ENCODE results near the gene TIGD6.

TIGD6 gene

GRCh38 chr5:149988126-149988525 is 12.3 kb downstream of the TIGD6 start:
- TF ChIP-seq, protein P1, sequence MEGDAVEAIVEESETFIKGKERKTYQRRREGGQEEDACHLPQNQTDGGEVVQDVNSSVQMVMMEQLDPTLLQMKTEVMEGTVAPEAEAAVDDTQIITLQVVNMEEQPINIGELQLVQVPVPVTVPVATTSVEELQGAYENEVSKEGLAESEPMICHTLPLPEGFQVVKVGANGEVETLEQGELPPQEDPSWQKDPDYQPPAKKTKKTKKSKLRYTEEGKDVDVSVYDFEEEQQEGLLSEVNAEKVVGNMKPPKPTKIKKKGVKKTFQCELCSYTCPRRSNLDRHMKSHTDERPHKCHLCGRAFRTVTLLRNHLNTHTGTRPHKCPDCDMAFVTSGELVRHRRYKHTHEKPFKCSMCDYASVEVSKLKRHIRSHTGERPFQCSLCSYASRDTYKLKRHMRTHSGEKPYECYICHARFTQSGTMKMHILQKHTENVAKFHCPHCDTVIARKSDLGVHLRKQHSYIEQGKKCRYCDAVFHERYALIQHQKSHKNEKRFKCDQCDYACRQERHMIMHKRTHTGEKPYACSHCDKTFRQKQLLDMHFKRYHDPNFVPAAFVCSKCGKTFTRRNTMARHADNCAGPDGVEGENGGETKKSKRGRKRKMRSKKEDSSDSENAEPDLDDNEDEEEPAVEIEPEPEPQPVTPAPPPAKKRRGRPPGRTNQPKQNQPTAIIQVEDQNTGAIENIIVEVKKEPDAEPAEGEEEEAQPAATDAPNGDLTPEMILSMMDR (IDR thresholded peaks at IDR 0.05; ENCODE audit: control insufficient read depth, extremely low read depth, insufficient read depth) = no peak
- no peak overlapping the region for H3K4me3 ChIP-seq (ENCODE audit: low read depth, low read length)
- no peak for DNase-seq (ENCODE audit: low read depth)

DNA sequence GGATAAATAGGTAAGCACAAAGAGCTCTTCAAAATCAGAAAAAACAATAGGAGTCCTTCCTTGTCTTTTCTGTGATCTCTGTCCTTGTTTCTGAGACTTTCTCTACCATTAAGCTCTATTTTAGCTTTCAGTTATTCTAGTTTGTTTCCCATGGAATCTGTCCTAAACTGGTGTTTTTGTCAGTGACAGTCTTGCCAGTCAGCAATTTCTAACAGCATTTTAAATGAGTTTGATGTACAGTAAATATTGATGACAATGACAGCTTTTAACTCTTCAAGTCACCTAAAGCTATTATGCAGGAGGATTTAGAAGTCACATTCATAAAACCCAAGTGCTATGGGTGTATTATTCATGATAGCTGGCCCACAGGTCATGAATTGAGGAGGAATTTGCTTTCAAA is 17.9 kb downstream of the TIGD6 start:
- no peak overlapping the region for H3K4me3 ChIP-seq (ENCODE audit: low read depth, low read length)
- DNase-seq (ENCODE audit: low read depth) = no peak
- TF ChIP-seq, protein P1 (IDR thresholded peaks at IDR 0.05; ENCODE audit: control insufficient read depth, extremely low read depth, insufficient read depth) = no peak

DNA sequence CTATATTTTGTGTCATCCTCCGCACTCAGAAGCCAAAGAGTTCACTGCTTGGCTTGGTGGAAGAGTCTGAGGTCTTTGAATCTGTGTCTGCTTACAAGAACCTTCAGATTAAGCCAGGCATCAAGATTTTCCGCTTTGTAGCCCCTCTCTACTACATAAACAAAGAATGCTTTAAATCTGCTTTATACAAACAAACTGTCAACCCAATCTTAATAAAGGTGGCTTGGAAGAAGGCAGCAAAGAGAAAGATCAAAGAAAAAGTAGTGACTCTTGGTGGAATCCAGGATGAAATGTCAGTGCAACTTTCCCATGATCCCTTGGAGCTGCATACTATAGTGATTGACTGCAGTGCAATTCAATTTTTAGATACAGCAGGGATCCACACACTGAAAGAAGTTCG is 19.2 kb downstream of the TIGD6 start:
- no peak for DNase-seq (ENCODE audit: low read depth)
- TF ChIP-seq, protein P1 (IDR thresholded peaks at IDR 0.05; ENCODE audit: control insufficient read depth, extremely low read depth, insufficient read depth) = no peak
- H3K4me3 ChIP-seq (ENCODE audit: low read depth, low read length) = no peak overlapping the region

DNA sequence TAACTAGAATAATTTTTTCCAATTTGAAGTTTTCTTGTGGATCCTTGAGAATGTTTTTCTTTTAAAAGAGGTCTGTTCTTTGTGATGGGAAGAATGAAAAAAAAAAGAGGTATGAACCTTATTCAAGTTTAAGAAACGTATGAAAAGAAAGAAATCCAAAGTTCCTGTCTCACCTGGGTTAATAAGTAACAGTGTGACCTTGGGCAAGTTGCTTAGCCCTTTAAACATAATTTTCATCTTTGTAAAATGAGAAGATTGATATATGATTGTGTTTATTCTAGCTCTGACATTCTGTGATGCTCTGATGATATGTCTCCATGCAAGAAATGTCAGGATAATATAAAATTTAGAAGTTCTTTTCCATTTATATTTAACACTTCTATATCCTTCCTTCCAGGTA is 20.6 kb downstream of the TIGD6 start:
- no peak overlapping the region for H3K4me3 ChIP-seq (ENCODE audit: low read depth, low read length)
- TF ChIP-seq, protein P1 (IDR thresholded peaks at IDR 0.05; ENCODE audit: control insufficient read depth, extremely low read depth, insufficient read depth) = no peak
- no peak for DNase-seq (ENCODE audit: low read depth)

GRCh38 chr5:149975409-149975808 is 25.0 kb downstream of the TIGD6 start:
- H3K4me3 ChIP-seq (ENCODE audit: low read depth, low read length) = no peak overlapping the region
- TF ChIP-seq, protein P1 (IDR thresholded peaks at IDR 0.05; ENCODE audit: control insufficient read depth, extremely low read depth, insufficient read depth) = no peak
- DNase-seq (ENCODE audit: low read depth) = no peak

- TF ChIP-seq, protein P1 (IDR thresholded peaks at IDR 0.05; ENCODE audit: control insufficient read depth, extremely low read depth, insufficient read depth) = no peak
Measured at GRCh38 chr5:149969181-149969930, 31.1 kb downstream of the TIGD6 start.

GRCh38 chr5:149966946-149967345 is 33.5 kb downstream of the TIGD6 start:
- TF ChIP-seq, protein P1 (IDR thresholded peaks at IDR 0.05; ENCODE audit: control insufficient read depth, extremely low read depth, insufficient read depth) = no peak
- DNase-seq (ENCODE audit: low read depth) = no peak

More at GRCh38 chr5:149969181-149969930, 31.1 kb downstream of the TIGD6 start:
- H3K4me3 ChIP-seq (ENCODE audit: low read depth, low read length) = no peak overlapping the region
- DNase-seq (ENCODE audit: low read depth) = no peak

More at GRCh38 chr5:149966946-149967345, 33.5 kb downstream of the TIGD6 start:
- H3K4me3 ChIP-seq (ENCODE audit: low read depth, low read length) = no peak overlapping the region
